Lung (tissue), 12 donors: ENCODE results near the gene PEPD. TPM values are rescaled to one million over a fixed set of nuclear protein-coding genes. Genes with fewer than 3 reads are reported as not detected.
A peak's percentile ranks its signal among the peaks of the same experiment; 100 is the strongest.

Source experiments
- ATAC-seq: fragments of 200-7000 bp; cut with Tn5 transposase; one replicate; pipeline ENCODE4 v1.9.1; 2020; ENCODE audit warnings: moderate number of reproducible peaks; ENCODE audit not compliant: insufficient read depth, low FRiP score
- DNase-seq, 3 donors: peaks; one replicate each; pipeline ENCODE4 v3.0.0-alpha.2; 2013 to 2017
- H3K27ac ChIP-seq, 2 donors: one replicate each; pipeline ENCODE4 v1.5.1; 2013; ENCODE audit warnings: mild to moderate bottlenecking in 2 of 2, moderate library complexity in 2 of 2, control low read depth in 1 of 2, inconsistent platforms in 1 of 2, low read depth in 1 of 2, low read length in 1 of 2
- H3K27me3 ChIP-seq, 3 donors: one replicate each; pipeline ENCODE4 v1.5.1; 2013; ENCODE audit warnings: low read length in 2 of 3; ENCODE audit not compliant: control insufficient read depth in 3 of 3, insufficient read depth in 3 of 3
- H3K36me3 ChIP-seq, 4 donors: one replicate each; pipeline ENCODE4 v1.5.1; 2013; ENCODE audit warnings: low read length in 4 of 4, mild to moderate bottlenecking in 1 of 4, moderate library complexity in 1 of 4; ENCODE audit not compliant: control insufficient read depth in 4 of 4, insufficient read depth in 4 of 4
- H3K4me1 ChIP-seq, 5 donors: one replicate each; pipeline ENCODE4 v1.5.1; 2013; ENCODE audit warnings: low read length in 5 of 5, mild to moderate bottlenecking in 2 of 5, moderate library complexity in 1 of 5; ENCODE audit not compliant: control insufficient read depth in 5 of 5, insufficient read depth in 5 of 5
- H3K4me3 ChIP-seq: one replicate; pipeline ENCODE4 v1.5.1; 2013; ENCODE audit warnings: mild to moderate bottlenecking, control low read depth, moderate library complexity
- H3K9ac ChIP-seq, 2 donors: one replicate each; pipeline ENCODE4 v1.5.1; 2013; ENCODE audit warnings: low read length in 2 of 2, control low read depth in 1 of 2; ENCODE audit not compliant: insufficient read depth in 1 of 2
- H3K9me3 ChIP-seq, 4 donors: one replicate each; pipeline ENCODE4 v1.5.1; 2013; ENCODE audit warnings: low read length in 3 of 4, mild to moderate bottlenecking in 1 of 4, moderate library complexity in 1 of 4; ENCODE audit not compliant: control insufficient read depth in 4 of 4, insufficient read depth in 3 of 4
- WGBS, 2 donors: extraction: QIAGEN DNeasy Blood & Tissue Kit; methylation state at CpG; one replicate each; pipeline ENCODE4 v1.1.7; 2013; 5-methylcytosine and 5-hydroxymethylcytosine counted together
- polyA plus RNA-seq, 2 donors: library from polyadenylated mRNA; stranded (reverse); fragments of 200-250 nt; gene quantifications; one replicate each; pipeline ENCODE4 v1.2.1, GENCODE V29; 2013
- total RNA-seq, 2 donors: library from RNA; depleted of rRNA in 1 of 2; stranded (reverse); fragments of >200 nt in 1 of 2; gene quantifications; one replicate each; pipeline ENCODE4 v1.2.1, GENCODE V29; 2014 to 2021
- TF ChIP-seq, protein P1 (sequence below): IDR thresholded peaks from 2 replicates; pipeline ENCODE4 v1.5.1; 2012; ENCODE audit warnings: mild to moderate bottlenecking; ENCODE audit errors: control extremely low read depth, extremely low read depth
- donor health status: control.
- donor health status: control.
- donor health status: Bipolar disorder and iron deficiency.
- donor health status: healthy.
- donor health status: DM: yes; HTN: yes; CAD: no.

The PEPD gene
- total and polyA plus RNA-seq, 4 donors: 29.6 to 88.2 (median 73.4) TPM

DNA sequence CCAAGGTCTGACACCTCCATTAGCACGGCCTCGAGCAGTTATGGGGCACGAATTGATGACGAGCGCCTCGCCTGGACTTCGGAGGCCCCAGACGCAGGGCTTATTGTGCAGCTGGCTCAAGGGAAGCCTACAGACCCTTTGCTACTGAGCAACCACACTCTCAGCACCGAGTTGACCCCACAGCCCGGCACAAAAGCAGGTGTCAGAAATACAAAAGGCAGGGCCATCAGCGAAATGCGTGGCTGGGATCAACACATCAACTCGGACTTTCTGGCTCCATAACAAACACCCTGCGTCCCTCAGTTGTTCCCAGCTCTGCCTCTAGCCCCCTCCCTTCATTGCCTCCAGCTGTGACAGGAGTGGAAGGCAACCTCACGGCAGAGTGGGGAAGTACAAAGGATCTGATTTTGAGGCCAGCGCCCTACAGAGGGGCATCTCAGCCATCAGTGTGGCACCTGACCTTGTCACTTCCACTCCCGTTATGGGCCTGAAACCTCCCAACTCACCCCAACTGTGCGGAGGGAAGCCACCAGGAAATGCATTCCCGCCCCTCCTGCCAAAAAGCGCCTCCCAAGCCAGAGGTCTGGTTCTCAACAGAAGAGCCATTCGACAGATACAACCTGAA, 18.0 kb downstream of the PEPD start:
- Histone ChIP-seq H3K36me3 (peaks cover 0 to 28% (median 3%) of the 10 kb centered on the region in 4 donors), H3K9me3 (peaks cover 0 to 2% (median 0%) of the 10 kb centered on the region in 4 donors), H3K9ac (no peak overlapping the region), H3K27ac (no peak overlapping the region), H3K4me3 (no peak overlapping the region), H3K4me1 (peaks cover 0 to 5% (median 5%) of the 10 kb centered on the region in 5 donors), H3K27me3 (no peaks in the 10 kb centered on the region)
- ATAC-seq: no peak
- peak in 1 of 3 donors; percentile 6 for DNase-seq
- TF ChIP-seq, protein P1, sequence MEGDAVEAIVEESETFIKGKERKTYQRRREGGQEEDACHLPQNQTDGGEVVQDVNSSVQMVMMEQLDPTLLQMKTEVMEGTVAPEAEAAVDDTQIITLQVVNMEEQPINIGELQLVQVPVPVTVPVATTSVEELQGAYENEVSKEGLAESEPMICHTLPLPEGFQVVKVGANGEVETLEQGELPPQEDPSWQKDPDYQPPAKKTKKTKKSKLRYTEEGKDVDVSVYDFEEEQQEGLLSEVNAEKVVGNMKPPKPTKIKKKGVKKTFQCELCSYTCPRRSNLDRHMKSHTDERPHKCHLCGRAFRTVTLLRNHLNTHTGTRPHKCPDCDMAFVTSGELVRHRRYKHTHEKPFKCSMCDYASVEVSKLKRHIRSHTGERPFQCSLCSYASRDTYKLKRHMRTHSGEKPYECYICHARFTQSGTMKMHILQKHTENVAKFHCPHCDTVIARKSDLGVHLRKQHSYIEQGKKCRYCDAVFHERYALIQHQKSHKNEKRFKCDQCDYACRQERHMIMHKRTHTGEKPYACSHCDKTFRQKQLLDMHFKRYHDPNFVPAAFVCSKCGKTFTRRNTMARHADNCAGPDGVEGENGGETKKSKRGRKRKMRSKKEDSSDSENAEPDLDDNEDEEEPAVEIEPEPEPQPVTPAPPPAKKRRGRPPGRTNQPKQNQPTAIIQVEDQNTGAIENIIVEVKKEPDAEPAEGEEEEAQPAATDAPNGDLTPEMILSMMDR: no peak
- WGBS, 2 donors: 90 to 91% methylated on average over 21 of the region's 21 CpGs

DNA sequence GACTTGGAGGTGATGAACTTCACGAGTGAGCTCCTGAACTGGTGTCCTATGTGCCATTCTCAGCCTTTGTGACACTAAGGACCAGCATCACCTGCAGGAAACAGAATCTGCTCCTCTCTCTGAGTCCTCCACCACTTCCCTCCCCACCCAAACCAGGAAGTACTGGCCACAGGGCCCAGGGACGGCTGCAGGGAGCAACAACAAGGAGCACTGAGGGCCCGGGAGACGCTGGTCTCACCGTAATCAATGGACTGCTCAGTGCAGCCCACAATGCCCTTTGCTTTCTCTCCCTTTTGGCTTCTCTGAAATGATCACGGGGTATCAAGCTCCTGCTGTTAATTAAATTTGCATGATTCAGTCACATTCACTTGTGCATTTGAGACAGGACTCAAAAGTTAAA, 18.6 kb downstream of the PEPD start:
- peaks cover 0 to 2% (median 0%) of the 10 kb centered on the region in 4 donors for H3K9me3 ChIP-seq
- TF ChIP-seq, protein P1: no peak
- no peak overlapping the region for H3K4me3 ChIP-seq
- peaks cover 0 to 29% (median 3%) of the 10 kb centered on the region in 4 donors for H3K36me3 ChIP-seq
- H3K4me1 ChIP-seq: peaks cover 0 to 5% (median 5%) of the 10 kb centered on the region in 5 donors
- no peak for ATAC-seq
- H3K27me3 ChIP-seq: no peaks in the 10 kb centered on the region
- H3K9ac ChIP-seq: no peak overlapping the region
- DNase-seq: peak in 1 of 3 donors; percentile 5
- H3K27ac ChIP-seq: no peak overlapping the region
- WGBS, 2 donors: 82 to 87% methylated on average over 6 of the region's 6 CpGs

DNA sequence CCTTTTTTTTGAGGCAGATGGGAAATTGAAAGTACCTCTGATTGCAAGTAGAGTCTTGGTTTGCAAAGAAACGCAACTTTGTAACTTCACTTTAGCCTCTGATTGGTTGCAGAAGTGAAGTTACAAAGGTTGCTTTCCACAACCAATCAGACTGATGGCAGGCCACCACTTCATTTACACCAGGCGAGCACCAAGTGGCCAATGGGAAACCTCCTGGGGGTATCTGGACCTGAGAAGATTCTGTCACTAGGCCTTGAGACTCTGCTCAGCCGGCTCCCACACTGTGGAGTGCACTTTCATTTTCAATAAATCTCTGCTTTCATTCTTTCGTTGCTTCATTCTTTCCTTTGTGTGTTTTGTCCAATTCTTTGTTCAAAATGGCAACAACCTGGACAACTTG, 19.1 kb downstream of the PEPD start:
- TF ChIP-seq, protein P1: no peak
- no peaks in the 10 kb centered on the region for H3K27me3 ChIP-seq
- peaks cover 0 to 5% (median 2%) of the 10 kb centered on the region in 5 donors for H3K4me1 ChIP-seq
- peaks cover 0 to 2% (median 0%) of the 10 kb centered on the region in 4 donors for H3K9me3 ChIP-seq
- ATAC-seq (no peak), DNase-seq (no peak)
- H3K27ac ChIP-seq: no peak overlapping the region
- WGBS, 2 donors: 94 to 95% methylated on average over 4 of the region's 4 CpGs
- no peak overlapping the region for H3K9ac ChIP-seq
- H3K4me3 ChIP-seq: no peak overlapping the region
- H3K36me3 ChIP-seq: peaks cover 0 to 34% (median 3%) of the 10 kb centered on the region in 4 donors
